AG04449 (cell line): ENCODE measurements around the gene AFDN.

ENCODE experiments used
- CTCF ChIA-PET: fragments of 350-600 bp; formaldehyde crosslinking; extraction: SDS; loops from one replicate; lab custom pipeline; 2021; ENCODE audit warnings: antibody characterized with exemption; lab: Yijun Ruan, JAX
- POLR2A ChIA-PET: fragments of 400-600, 350-600 bp; formaldehyde crosslinking; extraction: SDS; loops from one replicate; lab custom pipeline; 2020; ENCODE audit warnings: antibody characterized with exemption, inconsistent platforms; lab: Yijun Ruan, JAX
- DNase-seq: peaks from one replicate; pipeline ENCODE4 v3.0.0-alpha.2; 2010; ENCODE audit warnings: low read depth, low spot score
- H3K4me3 ChIP-seq: 2 replicates; pipeline ENCODE4 v1.5.1; 2011; ENCODE audit warnings: low read depth, mild to moderate bottlenecking, control low read depth, low read length
- TF ChIP-seq, protein P1 (sequence below): IDR thresholded peaks from one replicate; pipeline ENCODE4 v1.5.1; 2011; ENCODE audit warnings: mild to moderate bottlenecking, moderate library complexity, low read length, control low read depth, inconsistent platforms; ENCODE audit not compliant: insufficient read depth; ENCODE audit errors: missing control alignments

AFDN gene

DNA sequence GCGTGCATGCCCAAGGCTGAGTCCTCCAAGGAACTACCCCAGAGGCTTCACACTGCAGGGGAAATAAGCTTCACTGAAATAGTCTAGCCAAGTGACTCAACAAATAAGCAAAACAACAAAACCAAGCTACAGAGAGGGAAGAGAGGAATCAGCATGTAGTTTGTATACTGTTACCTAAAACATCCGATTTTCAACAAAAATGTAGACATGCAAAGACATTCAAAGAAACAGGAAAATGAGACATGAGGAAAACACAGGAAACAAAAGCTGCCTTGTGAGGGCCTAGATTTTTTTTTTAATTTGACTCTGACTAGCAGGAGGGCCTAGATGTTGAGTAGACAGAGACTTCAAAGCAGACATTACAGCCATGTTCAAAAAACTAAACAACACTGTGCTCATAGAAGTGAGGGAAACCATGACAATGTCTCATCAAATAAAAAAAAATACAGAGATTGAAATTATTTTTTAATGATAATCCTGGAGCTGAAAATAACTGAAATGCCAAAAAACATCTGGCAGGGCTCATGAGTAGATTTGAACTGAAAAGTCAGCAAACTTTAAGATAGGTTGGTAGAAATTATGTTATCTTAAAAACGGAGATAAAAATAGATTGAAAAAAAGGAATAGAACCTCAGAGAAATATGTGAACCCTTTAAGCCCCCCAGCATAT lies 154.3 kb downstream of the AFDN start:
- H3K4me3 ChIP-seq: no peak overlapping the region
- CTCF ChIA-PET: interaction anchor here (1.0 kb wide), 1 partner anchor 11 kb away, joined by 5 read pairs; no protein-coding TSS in a partner anchor
- DNase-seq: no peak
- POLR2A ChIA-PET: interaction anchor here (0.6 kb wide), 1 partner anchor 43 kb away, joined by 3 read pairs; no protein-coding TSS in a partner anchor
- TF ChIP-seq, protein P1, sequence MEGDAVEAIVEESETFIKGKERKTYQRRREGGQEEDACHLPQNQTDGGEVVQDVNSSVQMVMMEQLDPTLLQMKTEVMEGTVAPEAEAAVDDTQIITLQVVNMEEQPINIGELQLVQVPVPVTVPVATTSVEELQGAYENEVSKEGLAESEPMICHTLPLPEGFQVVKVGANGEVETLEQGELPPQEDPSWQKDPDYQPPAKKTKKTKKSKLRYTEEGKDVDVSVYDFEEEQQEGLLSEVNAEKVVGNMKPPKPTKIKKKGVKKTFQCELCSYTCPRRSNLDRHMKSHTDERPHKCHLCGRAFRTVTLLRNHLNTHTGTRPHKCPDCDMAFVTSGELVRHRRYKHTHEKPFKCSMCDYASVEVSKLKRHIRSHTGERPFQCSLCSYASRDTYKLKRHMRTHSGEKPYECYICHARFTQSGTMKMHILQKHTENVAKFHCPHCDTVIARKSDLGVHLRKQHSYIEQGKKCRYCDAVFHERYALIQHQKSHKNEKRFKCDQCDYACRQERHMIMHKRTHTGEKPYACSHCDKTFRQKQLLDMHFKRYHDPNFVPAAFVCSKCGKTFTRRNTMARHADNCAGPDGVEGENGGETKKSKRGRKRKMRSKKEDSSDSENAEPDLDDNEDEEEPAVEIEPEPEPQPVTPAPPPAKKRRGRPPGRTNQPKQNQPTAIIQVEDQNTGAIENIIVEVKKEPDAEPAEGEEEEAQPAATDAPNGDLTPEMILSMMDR: no peak

DNA sequence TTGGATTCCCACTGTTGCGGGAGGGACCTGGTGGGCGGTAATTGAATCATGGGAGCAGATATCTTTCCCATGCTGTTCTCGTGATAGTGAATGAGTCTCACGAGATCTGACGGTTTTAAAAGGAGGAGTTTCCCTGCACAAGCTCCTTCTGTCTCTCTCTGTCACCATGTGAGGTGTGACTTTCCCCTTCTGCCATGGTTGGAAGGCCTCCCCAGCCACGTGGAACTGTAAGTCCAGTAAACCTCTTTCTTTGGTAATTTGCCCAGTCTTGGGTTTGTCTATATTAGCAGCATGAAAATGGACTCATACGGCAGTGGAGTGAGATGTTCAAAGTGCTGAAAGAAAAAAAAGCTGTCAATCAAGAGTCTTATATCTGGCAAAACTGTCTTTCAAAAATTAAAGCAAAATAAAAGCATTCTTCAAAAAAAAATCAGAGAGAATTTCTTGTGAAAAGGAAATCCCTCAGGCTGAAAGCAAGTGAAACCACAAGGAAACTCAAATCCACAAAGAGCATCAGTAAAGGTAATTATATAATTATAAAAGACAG lies 155.3 kb downstream of the AFDN start:
- ChIA-PET POLR2A (no interaction called here), CTCF (no interaction called here)
- TF ChIP-seq, protein P1: no peak
- no peak overlapping the region for H3K4me3 ChIP-seq
- no peak for DNase-seq

DNA sequence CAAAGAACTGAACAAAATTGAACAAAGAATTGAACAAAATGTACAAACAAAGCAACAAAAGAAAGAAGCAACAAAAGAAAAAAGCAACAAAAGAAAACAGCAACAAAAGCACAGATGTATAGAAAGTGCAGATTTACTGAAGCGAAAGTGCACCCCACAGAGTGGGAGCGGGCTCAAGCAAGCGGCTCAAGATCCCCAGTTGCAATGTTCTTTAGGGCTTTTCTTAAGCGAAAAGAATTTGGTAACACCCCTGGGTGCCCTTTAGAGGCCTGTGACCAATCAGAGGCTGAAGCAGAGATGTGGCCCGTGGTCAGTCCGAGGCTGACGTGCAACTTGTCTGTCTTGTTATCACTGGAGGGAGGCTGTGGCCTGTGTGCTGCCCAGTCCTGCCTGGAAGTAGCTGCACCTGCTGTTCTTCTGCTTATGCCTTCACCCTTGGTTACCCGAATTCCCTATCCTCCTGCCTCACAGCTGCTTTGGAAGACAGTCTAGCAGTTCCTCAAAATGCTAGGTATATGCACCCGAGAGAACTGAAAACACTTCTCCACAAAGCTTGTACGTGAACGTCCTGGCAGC lies 157.5 kb downstream of the AFDN start:
- DNase-seq: no peak
- H3K4me3 ChIP-seq: no peak overlapping the region
- CTCF ChIA-PET: no interaction called here
- POLR2A ChIA-PET: no interaction called here
- TF ChIP-seq, protein P1: no peak

DNA sequence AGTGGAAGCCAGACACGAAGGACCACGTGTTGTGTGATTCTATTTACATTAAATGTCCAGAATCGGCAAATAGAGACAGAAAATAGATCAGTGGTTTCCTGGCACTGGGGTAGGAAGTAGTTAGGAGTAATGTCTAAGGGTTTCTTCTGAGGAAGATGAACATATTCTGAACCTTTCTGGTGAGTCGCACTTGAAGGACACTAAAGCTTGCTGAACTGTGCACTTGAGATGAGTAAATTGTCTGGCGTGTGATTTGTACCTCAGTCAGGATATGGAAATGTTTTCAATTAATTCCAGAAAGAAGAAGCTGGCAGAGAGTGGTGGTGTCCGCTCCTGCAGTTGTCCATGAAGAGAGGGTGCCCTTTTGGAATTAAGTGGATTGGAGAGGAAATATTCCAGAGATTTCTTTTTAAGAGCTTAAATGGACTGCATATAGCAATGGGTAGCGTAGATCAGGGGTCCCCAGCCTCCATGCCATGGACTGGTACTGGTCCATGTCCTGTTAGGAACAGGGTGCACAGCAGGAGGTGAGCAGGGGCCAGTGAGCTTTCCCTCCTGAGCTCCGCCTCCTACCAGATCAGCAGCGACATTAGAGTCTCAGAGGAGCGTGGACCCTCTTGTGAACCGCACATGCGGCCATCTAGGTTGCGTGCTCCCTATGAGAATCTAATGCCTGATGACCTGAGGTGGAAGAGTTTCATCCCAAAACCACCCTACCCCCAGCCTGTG lies 158.3 kb downstream of the AFDN start:
- no peak overlapping the region for H3K4me3 ChIP-seq
- TF ChIP-seq, protein P1: no peak
- ChIA-PET POLR2A (no interaction called here), CTCF (no interaction called here)
- DNase-seq: no peak

DNA sequence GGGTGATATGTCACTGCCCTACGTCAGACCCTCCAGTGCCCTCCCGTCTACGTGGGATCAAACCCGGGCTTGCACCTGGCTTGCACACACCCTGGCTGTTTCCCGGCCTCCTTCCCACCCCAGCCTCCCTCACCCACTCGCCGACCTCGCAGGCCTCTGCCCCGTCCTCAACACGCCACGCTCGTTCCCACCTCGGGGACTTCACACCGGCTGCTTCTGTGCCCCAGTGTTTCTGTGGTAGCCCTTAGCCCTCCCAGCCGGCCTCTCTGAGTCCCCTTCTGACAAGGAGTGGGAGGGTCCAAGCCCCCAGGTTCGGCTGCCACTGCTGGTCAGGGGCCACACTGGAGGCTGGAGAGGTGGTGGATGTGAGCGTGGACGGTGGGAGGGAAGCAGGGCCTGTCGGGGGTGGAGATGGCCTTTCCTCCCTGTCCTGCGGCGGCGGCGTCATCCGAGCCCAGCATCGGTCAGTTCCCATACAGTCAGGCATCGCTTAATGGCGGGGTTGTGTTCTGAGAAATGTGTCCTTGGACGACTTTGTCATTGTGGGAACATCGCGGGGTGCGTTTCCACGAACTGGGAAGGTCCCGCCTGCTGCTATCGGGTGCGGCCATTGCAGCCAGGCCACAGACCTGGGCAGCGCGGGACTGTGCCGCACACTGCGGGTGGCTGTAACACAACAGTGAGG lies 159.3 kb downstream of the AFDN start:
- TF ChIP-seq, protein P1: no peak
- CTCF ChIA-PET: no interaction called here
- POLR2A ChIA-PET: no interaction called here
- DNase-seq: no peak
- no peak overlapping the region for H3K4me3 ChIP-seq
